ENCODE measurements around the gene FRMD1.
"Not testable (repeated sequence)": the region's sequence is repeated elsewhere in the genome, so short reads cannot be mapped to it uniquely, and the experiment has no call there.

The FRMD1 gene

DNA sequence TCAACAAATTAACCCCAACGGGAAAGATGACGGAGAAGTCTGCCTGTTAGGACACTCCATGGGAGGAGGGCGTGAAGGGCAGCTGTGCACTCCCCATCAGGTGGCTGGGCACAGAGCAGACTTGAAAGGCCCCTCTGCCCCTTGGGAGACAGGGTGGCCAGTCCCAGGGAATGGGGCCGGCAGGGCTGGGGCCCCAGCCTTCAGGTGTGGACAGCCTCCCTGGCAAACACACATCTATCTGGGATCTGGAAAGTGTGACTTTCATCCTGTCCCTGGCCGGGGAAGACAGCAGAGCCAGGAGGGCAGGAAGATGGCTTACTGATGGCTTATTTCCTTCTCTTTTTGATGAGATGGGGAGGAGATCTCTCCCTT is 4.5 kb upstream of the FRMD1 start:
- no peak for DNase-seq (ENCODE audit: extremely low spot score, insufficient read length, low read depth)

DNA sequence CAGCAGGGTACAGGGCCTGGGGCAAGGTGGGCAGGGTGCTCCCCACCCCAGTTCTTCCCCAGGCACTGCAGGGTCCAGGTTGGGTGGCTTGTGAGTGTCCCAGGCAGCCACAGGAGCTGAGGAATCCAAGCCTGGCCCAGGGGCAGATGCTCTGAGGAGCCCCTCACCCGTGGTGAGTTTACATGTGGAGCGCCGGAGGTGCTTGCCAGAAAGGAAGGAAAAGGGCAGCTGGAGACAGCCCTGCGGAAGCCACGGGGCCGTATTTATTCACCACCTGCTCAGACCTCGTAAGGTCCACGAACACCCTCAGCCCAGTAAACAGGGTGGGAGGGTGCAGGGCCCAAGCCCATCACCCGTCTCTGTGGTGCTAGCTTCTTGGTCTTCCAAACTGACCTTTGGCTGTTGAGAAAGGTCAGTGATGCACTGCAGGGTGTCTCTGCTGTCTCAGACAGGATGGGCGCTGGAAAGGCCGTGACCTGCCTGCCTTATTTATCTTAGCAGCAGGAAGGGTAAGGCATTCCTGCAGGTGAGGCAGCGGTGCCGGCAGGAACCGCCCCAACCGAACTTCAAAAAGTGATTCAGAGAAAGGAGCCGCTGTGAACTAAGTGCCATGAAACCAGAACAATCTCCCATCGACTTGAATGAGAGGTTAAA is 4.0 kb upstream of the FRMD1 start:
- FAIRE-seq (no peak), DNase-seq (ENCODE audit: extremely low spot score, insufficient read length, low read depth) (no peak)

More for the DNA sequence above, 4.5 kb upstream of the FRMD1 start:
- FAIRE-seq, result no peak

DNA sequence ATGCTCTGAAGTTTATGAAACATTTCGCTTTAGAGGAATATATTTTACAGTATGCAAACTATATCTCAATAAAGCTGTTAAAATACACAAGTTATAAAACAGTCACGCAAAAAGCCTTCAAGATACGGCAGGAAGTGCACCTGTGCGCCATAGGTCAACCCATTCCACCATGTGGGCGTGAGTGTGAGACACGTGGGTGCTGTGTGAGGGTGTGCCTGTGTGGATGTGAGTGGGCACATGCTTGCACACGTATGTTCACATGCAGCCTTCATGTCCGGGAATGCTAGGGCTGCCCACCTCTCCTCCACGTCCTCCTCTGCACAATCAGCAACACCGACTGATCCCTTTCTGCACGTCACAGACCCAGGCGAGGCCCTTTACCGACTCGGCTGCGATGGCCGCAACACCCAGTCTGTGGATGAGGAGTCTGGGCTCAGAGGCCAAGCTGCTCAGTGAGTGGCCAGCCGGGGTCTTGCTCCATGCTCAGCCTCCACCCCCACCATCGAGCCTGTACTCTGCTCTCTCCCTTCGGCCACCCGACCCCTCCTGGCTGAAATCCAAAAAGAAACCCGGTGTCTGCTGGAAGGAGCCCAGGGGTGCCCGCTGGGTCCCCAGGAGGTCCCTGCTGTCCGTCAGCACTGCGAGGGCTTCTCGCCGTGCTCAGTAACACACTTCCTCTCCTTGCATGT is 3.0 kb upstream of the FRMD1 start:
- DNase-seq (ENCODE audit: extremely low spot score, insufficient read length, low read depth) (no peak), FAIRE-seq (no peak)

DNA sequence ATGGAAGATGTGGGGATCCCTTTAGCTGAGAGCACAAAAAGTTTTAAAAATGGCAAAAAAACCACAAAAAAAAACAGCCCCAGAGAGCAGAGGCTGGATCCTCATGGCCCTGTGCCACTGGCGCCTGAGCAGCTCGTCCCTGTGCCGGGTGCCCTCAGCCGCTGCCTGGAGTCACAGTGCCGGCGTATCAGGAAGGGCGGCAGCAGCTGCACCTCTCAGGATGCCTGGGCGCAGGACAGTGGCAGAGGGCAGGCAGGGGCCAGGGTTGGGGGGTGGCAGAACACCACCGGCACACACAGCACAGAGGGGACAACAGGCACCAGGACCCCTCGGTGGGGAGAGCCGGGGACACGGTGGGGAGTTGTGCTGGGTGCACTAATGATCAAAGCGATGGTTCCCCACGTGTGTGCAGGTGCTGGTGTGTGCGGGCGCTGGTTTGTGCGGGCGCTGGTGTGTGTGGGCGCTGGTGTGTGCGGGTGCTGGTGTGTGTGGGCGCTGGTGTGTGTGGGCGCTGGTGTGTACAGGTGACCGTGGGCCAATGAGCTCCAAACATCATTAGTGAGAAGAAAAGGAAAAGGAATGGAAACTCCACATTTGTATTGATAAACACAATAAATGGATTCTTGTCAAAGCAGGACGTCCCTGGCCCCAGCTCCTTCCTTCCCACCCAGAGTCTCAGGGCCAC is 1.5 kb upstream of the FRMD1 start:
- no peak for DNase-seq (ENCODE audit: extremely low spot score, insufficient read length, low read depth)

GRCh38 chr6:168078175-168078942 is 653 bp downstream of the FRMD1 start:
- DNase-seq (ENCODE audit: extremely low spot score, insufficient read length, low read depth) (no peak), FAIRE-seq (no peak)

More for the DNA sequence above, 1.5 kb upstream of the FRMD1 start:
- no peak for FAIRE-seq

DNA sequence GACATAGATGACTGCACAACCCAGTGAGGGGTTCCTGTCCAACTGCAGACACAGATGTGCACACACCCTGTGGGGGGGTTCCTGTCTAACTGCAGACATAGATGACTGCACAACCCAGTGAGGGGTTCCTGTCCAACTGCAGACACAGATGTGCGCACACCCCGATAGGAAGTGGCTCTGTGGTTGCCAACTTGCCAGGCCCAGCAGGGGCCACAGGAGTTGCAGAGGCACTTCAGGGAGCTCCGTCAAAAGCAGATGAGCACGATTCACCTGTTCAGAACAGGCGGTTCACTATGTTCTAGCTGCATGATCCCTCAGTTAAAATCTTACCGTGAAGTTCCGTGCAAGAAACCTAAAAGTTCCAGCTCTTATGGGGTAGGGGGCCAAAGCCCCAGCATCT is 1.6 kb downstream of the FRMD1 start:
- not testable (repeated sequence) for FAIRE-seq

GRCh38 chr6:168075787-168076202 is 3.2 kb downstream of the FRMD1 start:
- no peak for FAIRE-seq
- no peak for DNase-seq (ENCODE audit: extremely low spot score, insufficient read length, low read depth)

More for the DNA sequence above, 1.6 kb downstream of the FRMD1 start:
- DNase-seq (ENCODE audit: extremely low spot score, insufficient read length, low read depth), result not testable (repeated sequence)

- no peak for DNase-seq (ENCODE audit: extremely low spot score, insufficient read length, low read depth)
- FAIRE-seq, result no peak
These were observed 3.8 kb downstream of the FRMD1 start for GRCh38 chr6:168075216-168075615.

- DNase-seq (ENCODE audit: extremely low spot score, insufficient read length, low read depth) (no peak), FAIRE-seq (no peak)
These were observed 4.9 kb downstream of the FRMD1 start for GRCh38 chr6:168073937-168074730.

DNA sequence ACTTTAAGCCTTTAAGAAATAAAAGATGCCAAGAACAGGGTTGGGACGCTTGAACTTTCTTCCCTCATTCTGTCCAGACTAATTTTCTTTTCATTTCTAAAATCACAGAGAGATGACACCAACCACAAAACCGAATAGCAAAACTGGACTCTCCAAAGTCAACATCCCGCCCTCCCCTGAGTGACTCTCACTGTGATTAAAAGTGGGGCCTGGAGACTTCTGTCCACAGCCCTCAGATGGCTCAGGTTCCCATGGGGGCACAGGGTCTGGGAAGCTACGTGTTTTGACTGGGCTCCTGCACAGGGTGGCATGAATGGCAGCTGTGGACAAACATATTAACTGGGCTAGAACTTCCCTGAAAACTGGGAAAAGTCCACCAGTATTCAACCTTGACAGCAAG is 6.3 kb downstream of the FRMD1 start:
- FAIRE-seq, result no peak
- DNase-seq (ENCODE audit: extremely low spot score, insufficient read length, low read depth), result no peak

DNA sequence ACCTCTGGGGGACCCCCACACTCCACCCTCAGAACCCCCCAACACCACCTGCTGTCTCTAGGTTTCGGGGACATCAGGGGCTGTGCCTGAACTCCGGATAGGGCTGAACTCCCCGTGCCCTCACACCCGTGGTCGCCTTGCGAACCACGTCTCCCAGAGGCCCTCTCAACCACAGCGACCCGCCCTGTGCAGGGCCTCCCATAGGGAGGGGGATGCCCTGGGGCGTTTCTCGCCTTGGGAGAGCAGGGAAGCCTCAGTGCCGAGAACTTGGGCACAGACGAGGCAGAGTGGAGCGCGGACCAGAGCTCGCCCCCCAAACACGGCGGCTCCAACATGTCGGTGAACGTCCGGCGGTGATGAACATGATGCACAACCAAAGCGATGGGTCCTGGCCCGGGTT is 6.8 kb downstream of the FRMD1 start:
- FAIRE-seq, result no peak
- no peak for DNase-seq (ENCODE audit: extremely low spot score, insufficient read length, low read depth)

DNA sequence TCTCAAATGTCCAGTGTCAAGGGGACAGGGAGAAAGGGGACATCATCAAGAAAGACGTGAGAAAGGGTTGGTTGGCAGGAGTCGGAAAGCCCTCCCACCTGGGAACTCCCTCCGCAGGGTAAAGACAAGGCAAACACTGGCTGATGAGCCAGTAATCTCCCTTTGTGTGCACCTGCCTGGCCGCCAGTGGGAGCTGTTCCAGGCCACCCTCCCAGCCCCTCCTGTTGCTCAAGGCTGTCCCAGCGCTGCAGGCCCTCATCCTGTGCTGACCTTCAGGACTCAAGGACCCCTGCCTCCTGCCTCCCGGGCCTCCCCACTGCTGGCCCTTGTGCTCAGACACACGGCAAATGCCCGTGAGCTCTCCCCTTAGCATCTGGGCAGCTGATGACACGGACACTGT is 7.4 kb downstream of the FRMD1 start:
- no peak for DNase-seq (ENCODE audit: extremely low spot score, insufficient read length, low read depth)
- no peak for FAIRE-seq

DNA sequence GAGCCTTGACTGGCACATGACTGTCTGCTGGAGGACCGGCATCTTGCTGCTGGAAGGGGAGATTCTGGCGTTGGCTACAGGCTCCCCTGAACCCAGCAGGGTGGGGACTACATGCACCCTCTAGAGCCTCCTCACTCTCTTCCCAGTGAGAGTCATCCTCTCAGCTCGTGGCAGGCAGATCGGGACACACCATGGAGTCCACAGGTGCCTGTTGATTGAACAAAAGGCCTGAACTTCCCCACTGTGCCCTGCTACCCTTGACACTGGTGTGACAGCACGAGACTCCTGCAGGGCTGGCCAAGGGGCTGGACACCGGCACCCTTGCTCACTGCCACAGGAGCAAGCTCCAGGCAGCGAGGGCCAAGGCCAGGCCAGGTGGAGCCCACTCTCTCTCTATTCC is 8.2 kb downstream of the FRMD1 start:
- DNase-seq (ENCODE audit: extremely low spot score, insufficient read length, low read depth), result no peak
- FAIRE-seq, result no peak

DNA sequence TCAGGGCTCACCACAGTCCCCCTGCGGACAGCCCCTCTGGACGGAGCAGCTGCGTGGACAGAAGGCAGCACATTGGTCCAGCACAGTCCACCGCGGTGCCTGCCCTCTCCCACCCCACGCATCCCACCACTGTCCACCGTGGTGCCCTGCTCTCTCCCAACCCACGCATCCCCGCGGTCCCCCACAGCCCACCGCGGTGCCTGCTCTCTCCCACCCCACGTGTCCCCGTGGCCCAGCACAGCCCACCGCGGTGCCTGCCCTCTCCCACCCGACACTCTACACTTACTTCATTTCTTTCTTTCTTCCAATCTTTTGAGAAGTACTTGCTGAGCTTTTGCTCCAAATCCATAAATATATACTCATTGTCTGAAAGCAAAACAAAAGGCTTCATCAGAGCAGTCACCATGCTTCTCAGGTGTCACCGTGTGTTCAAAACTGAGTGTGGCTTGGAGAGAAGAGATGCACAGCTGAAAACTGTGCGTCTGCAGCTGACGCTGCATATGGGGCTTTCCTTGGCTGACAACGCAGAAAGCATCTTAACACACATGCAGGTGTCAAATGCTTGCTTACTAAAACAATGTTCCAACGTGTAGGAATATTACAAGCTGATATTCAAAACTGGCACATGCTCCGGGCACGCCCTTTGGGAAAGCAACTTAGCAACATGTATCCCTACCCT is 11.8 kb downstream of the FRMD1 start:
- no peak for DNase-seq (ENCODE audit: extremely low spot score, insufficient read length, low read depth)
- no peak for FAIRE-seq

GRCh38 chr6:168064226-168064807 is 14.7 kb downstream of the FRMD1 start:
- no peak for FAIRE-seq
- no peak for DNase-seq (ENCODE audit: extremely low spot score, insufficient read length, low read depth)

DNA sequence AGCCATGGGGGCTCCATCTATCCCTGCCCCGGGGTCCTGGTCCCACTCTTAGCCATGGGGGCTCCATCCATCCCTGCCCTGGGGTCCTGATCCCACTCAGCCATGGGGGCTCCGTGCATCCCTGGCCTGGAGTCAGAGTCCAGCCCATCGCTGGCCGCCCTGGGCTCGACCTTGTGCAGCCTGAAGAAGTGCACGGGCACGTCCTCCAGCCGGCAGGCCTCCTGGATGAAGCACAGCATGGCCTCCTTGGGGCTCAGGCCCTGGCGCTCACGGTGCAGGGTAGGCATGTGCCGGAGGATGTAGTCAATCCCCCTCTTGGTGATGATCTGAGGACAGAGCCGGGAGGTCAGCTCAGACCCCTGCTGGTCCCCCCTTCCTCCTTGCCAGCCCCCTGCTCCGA is 15.6 kb downstream of the FRMD1 start:
- FAIRE-seq (no peak), DNase-seq (ENCODE audit: extremely low spot score, insufficient read length, low read depth) (no peak)

- no peak for FAIRE-seq
- DNase-seq (ENCODE audit: extremely low spot score, insufficient read length, low read depth), result no peak
These were observed 16.4 kb downstream of the FRMD1 start for GRCh38 chr6:168062346-168063289.

Data from GM18507 (cell line).